Activated CD8-positive, alpha-beta T cell treated with anti-CD3 and anti-CD28 coated beads for 36 hours (primary cell): ENCODE measurements around the gene FBH1. TPM values are rescaled to one million over a fixed set of nuclear protein-coding genes. Genes with fewer than 3 reads are reported as not detected.

Experiments used
- ATAC-seq: fragments of 200-7000 bp; cut with Tn5 transposase; one replicate; pipeline ENCODE4 v1.10.0; 2021; ENCODE audit warnings: mild to moderate bottlenecking, moderate library complexity
- CTCF ChIA-PET: fragments of 350-600 bp; sonication (Branson Sonifier 250); formaldehyde crosslinking; loops from one replicate; lab custom pipeline; 2021; ENCODE audit warnings: antibody characterized with exemption; lab: Charles Lee
- POLR2A ChIA-PET: fragments of 350-600 bp; sonication (Branson Sonifier 250); formaldehyde crosslinking; loops from one replicate; lab custom pipeline; 2021; ENCODE audit warnings: antibody characterized with exemption; lab: Charles Lee
- DNase-seq: peaks from one replicate; pipeline ENCODE4 v3.0.0-alpha.2; 2020
- H3K27ac Mint-ChIP-seq: one replicate; pipeline ENCODE4 v1.8.0; 2021; ENCODE audit warnings: mild to moderate bottlenecking, mixed read lengths
- H3K27me3 Mint-ChIP-seq: one replicate; pipeline ENCODE4 v1.8.0; 2021; ENCODE audit warnings: mixed read lengths
- H3K36me3 Mint-ChIP-seq: one replicate; pipeline ENCODE4 v1.8.0; 2021; ENCODE audit warnings: low read depth, mixed read lengths
- H3K4me1 Mint-ChIP-seq: one replicate; pipeline ENCODE4 v1.8.0; 2021; ENCODE audit warnings: low read depth, mixed read lengths
- H3K4me3 Mint-ChIP-seq: one replicate; pipeline ENCODE4 v1.8.0; 2021; ENCODE audit warnings: mild to moderate bottlenecking, moderate library complexity, mixed read lengths
- H3K9me3 Mint-ChIP-seq: one replicate; pipeline ENCODE4 v1.8.0; 2021; ENCODE audit warnings: mixed read lengths
- intact Hi-C: fragments of 100-400 bp; cut with micrococcal nuclease; formaldehyde crosslinking; loops from one replicate; pipeline ENCODE4 v1.10.0; 2022
- total RNA-seq, 2 experiments: library from RNA; stranded (reverse); gene quantifications; one replicate each; pipeline ENCODE4 v1.2.3, GENCODE V29; 2021
- TF ChIP-seq, protein P1 (sequence below): fragments of 200-600 bp; IDR thresholded peaks from one replicate; pipeline ENCODE4 v1.8.0; 2022; ENCODE audit warnings: antibody characterized with exemption, mild to moderate bottlenecking

Gene FBH1
- total RNA-seq, 2 experiments from 2014 or later, result 47.2 to 51.3 TPM

DNA sequence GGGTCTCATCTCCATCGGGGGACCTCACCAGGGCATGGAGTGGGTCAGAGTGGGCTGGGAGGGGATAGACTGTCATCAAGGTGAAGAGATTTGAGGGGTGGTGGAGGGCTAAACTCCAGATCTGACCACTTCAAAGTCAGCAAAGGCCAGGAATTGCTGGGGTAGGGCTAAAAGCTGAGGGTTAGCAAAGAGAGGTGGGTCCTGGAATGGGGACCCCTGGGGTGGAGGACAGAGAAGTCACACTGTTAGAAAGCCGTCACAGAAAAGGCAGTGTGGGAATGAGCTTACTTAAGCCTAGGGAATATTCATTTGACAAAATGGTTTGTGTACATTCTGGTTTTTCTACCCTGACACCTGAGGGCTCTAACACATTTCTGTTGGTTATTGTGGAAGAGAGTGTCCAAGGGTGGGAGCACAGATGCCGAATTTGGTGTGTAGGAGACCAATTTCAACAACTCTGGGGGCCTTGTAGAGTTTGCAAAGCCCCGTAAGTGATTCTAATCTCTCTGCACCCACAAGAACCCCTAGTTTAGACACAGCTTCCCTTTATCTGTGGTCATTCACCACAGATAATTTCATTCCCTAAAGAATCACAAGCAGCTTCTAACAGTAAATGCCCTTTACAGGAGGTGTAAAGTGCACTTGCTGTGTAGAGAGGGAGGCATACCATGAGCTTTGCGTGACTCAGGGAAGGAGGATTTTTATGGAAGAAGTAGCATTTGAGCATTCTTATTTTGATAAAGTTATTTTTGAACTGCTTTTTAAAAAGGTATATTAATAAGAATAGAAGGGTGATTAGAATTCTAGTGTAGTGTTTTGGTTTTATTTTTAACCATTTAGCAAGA is 6.4 kb downstream of the FBH1 start:
- ATAC-seq (no peak), DNase-seq (no peak)
- Mint-ChIP-seq H3K4me3 (no peak overlapping the region), H3K27ac (peak overlapping the region; percentile 14), H3K4me1 (peaks cover 34% of the 10 kb centered on the region), H3K27me3 (no peaks in the 10 kb centered on the region), H3K9me3 (peaks cover 6% of the 10 kb centered on the region), H3K36me3 (peaks cover 35% of the 10 kb centered on the region)
- intact Hi-C loops, result no loop called here
- TF ChIP-seq, protein P1, sequence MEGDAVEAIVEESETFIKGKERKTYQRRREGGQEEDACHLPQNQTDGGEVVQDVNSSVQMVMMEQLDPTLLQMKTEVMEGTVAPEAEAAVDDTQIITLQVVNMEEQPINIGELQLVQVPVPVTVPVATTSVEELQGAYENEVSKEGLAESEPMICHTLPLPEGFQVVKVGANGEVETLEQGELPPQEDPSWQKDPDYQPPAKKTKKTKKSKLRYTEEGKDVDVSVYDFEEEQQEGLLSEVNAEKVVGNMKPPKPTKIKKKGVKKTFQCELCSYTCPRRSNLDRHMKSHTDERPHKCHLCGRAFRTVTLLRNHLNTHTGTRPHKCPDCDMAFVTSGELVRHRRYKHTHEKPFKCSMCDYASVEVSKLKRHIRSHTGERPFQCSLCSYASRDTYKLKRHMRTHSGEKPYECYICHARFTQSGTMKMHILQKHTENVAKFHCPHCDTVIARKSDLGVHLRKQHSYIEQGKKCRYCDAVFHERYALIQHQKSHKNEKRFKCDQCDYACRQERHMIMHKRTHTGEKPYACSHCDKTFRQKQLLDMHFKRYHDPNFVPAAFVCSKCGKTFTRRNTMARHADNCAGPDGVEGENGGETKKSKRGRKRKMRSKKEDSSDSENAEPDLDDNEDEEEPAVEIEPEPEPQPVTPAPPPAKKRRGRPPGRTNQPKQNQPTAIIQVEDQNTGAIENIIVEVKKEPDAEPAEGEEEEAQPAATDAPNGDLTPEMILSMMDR, result no peak
- ChIA-PET POLR2A (interaction anchor here (1.0 kb wide), 1 partner anchor 8 kb away, joined by 3 read pairs; no protein-coding TSS in a partner anchor), CTCF (no interaction called here)

DNA sequence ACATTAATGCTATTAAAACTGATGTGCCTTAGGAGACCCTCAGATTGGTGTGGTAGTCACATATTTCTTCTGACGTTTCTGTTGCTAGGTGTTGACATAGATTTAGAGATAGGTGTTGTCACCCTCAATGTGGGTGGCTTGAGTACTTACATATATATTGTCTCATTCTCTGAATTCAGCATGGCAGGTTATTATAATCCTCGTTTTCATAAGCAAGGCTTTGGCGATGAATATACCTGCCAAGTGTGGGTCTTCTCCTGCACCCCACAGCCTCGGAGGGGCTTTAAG is 7.0 kb downstream of the FBH1 start:
- intact Hi-C loops, result no loop called here
- H3K36me3 Mint-ChIP-seq, result peaks cover 33% of the 10 kb centered on the region
- no peak for ATAC-seq

DNA sequence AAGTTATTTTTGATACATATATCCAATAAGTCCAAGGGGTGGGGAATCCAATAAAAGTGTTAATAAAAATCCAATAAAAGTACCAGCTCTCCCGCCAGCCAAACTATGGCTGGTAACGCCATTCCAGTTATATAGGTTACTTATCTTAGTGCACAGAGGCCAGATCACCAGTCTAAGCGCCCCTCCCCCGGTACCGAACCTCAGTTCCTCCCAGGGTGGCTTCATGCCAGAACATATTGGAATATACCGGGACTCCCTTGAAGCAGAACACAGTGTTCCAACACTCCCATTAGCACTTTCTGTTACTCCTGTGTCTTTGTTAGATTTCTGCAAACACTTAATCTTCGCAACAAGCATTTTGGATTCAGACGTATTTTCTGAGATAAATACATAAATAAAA is 7.5 kb downstream of the FBH1 start:
- ATAC-seq (no peak), DNase-seq (no peak)
- Mint-ChIP-seq H3K9me3 (peaks cover 6% of the 10 kb centered on the region), H3K27me3 (no peaks in the 10 kb centered on the region), H3K4me3 (no peak overlapping the region), H3K27ac (no peak overlapping the region), H3K36me3 (peaks cover 36% of the 10 kb centered on the region), H3K4me1 (peaks cover 30% of the 10 kb centered on the region)
- CTCF ChIA-PET, result no interaction called here
- intact Hi-C loops, result no loop called here
- TF ChIP-seq, protein P1, result no peak
- POLR2A ChIA-PET, result interaction anchor here (1.0 kb wide), 1 partner anchor 9 kb away, joined by 3 read pairs; no protein-coding TSS in a partner anchor

More for the DNA sequence above, 7.0 kb downstream of the FBH1 start:
- Mint-ChIP-seq H3K27me3 (no peaks in the 10 kb centered on the region), H3K4me3 (no peak overlapping the region), H3K4me1 (peaks cover 33% of the 10 kb centered on the region), H3K9me3 (peaks cover 6% of the 10 kb centered on the region), H3K27ac (no peak overlapping the region)
- ChIA-PET CTCF (no interaction called here), POLR2A (interaction anchor here (1.0 kb wide), 1 partner anchor 8 kb away, joined by 3 read pairs; no protein-coding TSS in a partner anchor)
- TF ChIP-seq, protein P1, result no peak
- no peak for DNase-seq

DNA sequence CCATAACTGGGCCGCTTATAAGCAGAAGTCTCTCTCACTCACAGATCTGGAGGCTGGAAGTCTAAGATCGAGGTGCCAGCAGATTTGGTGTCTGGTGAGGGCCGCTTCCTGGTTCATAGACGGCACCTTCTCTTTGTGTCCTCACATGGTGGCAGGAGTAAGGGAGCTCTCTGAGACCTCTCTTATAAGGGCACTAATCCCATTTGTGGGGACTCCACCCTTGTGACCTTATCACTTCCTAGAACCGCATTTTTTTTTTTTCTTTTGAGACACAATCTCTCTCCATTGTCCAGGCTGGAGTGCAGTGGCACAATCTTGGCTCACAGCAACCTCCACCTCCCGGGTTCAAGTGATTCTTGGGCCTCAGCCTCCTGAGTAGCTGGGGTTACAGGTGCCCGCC is 8.1 kb downstream of the FBH1 start:
- TF ChIP-seq, protein P1, result no peak
- no peak overlapping the region for H3K4me3 Mint-ChIP-seq

DNA sequence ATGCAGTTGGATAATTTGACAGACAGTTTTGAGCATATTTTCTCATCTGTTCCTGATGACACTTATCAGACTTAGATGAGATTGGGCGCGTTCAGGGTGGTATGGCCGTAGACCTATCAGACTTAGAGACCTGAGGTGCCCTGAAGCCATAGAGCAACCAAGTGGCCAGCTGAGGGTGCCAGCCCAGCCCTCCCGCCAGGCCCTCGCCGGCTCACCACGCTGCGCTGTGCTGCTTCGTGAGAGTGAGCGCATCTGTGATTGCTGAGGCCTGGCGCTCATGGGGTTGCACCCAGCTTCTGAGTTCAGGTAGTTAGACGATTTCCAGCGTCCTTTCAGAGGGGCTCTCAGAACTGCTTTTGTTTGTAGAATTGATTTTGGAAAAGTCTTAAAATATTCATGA is 10.2 kb downstream of the FBH1 start:
- Mint-ChIP-seq H3K4me1 (peaks cover 23% of the 10 kb centered on the region), H3K9me3 (peaks cover 6% of the 10 kb centered on the region), H3K27ac (no peak overlapping the region), H3K36me3 (peaks cover 39% of the 10 kb centered on the region), H3K27me3 (no peaks in the 10 kb centered on the region), H3K4me3 (no peak overlapping the region)
- CTCF ChIA-PET, result interaction anchor here (0.7 kb wide), 1 partner anchor 27 kb away, joined by 3 read pairs; no protein-coding TSS in a partner anchor
- ATAC-seq (no peak), DNase-seq (no peak)
- TF ChIP-seq, protein P1, result no peak
- intact Hi-C loops, result no loop called here
- POLR2A ChIA-PET, result interaction anchor here (0.7 kb wide), 1 partner anchor 109 kb away, joined by 3 read pairs; no protein-coding TSS in a partner anchor

More for the DNA sequence above, 8.1 kb downstream of the FBH1 start:
- CTCF ChIA-PET, result no interaction called here
- Mint-ChIP-seq H3K4me1 (peaks cover 27% of the 10 kb centered on the region), H3K27ac (no peak overlapping the region), H3K27me3 (no peaks in the 10 kb centered on the region), H3K9me3 (peaks cover 6% of the 10 kb centered on the region), H3K36me3 (peaks cover 40% of the 10 kb centered on the region)
- no peak for DNase-seq
- POLR2A ChIA-PET, result no interaction called here
- ATAC-seq, result no peak
- intact Hi-C loops, result no loop called here
